ENCODE data around the gene TEN1. TPM values are rescaled to one million over a fixed set of nuclear protein-coding genes. Genes with fewer than 3 reads are reported as not detected.

TEN1 gene
- total and polyA plus RNA-seq, 2 of the 13 experiments (the other 11 are each of a cell fraction or from before 2014, with no cell fraction given): 18.0 to 21.3 TPM

DNA sequence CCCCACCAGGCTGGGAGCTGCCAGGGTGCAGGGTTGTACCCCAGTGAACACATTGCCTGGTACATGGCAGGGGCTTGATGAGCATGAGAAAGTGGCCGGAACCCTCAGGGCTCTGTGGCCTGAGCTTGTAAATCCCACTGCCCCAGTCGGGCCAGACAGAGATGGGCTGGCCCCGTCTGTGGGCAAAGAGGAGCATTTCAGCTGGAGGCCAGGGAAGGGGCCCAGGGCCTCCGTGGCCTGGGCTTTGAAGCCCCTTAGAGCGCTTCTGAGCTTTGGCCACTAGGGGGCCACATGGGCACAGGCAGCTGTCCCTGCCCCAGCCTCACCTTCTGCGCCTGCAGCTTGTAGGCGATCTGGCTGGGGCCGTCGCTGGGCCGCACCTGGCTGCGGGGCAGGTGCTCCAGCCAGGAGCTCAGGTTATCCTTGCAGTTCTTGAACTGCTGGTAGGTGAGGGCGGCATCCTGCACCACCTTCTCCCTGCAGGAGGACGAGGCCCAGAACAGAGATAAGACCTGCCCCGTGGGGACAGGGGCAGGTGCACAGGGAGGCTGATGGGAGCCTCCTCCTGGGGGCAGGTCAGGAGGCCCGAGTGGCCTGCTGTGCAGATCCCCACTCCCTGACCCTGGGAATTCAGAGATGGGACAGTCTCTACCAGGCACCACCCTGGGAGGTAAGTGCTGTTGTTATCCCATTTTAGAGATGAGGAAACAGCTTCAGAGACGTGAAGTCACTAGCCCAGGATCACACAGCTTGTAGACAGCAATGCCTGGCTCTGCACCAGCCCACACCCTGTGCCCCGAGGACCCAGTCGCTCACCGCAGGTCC, 35.3 kb downstream of the TEN1 start (continued):
- TF ChIP-seq, protein P1, sequence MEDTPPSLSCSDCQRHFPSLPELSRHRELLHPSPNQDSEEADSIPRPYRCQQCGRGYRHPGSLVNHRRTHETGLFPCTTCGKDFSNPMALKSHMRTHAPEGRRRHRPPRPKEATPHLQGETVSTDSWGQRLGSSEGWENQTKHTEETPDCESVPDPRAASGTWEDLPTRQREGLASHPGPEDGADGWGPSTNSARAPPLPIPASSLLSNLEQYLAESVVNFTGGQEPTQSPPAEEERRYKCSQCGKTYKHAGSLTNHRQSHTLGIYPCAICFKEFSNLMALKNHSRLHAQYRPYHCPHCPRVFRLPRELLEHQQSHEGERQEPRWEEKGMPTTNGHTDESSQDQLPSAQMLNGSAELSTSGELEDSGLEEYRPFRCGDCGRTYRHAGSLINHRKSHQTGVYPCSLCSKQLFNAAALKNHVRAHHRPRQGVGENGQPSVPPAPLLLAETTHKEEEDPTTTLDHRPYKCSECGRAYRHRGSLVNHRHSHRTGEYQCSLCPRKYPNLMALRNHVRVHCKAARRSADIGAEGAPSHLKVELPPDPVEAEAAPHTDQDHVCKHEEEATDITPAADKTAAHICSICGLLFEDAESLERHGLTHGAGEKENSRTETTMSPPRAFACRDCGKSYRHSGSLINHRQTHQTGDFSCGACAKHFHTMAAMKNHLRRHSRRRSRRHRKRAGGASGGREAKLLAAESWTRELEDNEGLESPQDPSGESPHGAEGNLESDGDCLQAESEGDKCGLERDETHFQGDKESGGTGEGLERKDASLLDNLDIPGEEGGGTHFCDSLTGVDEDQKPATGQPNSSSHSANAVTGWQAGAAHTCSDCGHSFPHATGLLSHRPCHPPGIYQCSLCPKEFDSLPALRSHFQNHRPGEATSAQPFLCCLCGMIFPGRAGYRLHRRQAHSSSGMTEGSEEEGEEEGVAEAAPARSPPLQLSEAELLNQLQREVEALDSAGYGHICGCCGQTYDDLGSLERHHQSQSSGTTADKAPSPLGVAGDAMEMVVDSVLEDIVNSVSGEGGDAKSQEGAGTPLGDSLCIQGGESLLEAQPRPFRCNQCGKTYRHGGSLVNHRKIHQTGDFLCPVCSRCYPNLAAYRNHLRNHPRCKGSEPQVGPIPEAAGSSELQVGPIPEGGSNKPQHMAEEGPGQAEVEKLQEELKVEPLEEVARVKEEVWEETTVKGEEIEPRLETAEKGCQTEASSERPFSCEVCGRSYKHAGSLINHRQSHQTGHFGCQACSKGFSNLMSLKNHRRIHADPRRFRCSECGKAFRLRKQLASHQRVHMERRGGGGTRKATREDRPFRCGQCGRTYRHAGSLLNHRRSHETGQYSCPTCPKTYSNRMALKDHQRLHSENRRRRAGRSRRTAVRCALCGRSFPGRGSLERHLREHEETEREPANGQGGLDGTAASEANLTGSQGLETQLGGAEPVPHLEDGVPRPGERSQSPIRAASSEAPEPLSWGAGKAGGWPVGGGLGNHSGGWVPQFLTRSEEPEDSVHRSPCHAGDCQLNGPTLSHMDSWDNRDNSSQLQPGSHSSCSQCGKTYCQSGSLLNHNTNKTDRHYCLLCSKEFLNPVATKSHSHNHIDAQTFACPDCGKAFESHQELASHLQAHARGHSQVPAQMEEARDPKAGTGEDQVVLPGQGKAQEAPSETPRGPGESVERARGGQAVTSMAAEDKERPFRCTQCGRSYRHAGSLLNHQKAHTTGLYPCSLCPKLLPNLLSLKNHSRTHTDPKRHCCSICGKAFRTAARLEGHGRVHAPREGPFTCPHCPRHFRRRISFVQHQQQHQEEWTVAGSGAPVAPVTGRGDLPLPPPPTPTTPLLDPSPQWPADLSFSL (CRISPR knock-in tag; IDR thresholded peaks at IDR 0.05): no peak
- TF ChIP-seq ZFP91 (CRISPR knock-in tag; IDR thresholded peaks at IDR 0.05; ENCODE audit: borderline replicate concordance): no peak; the same call in 1 of the 2 replicates
- TF ChIP-seq IKZF5 (CRISPR knock-in tag; IDR thresholded peaks at IDR 0.05): peak; percentile 72; the same call in 1 of the 2 replicates
- TF ChIP-seq PLRG1 (conservative IDR thresholded peaks at IDR 0.05): no peak
- TF ChIP-seq, protein P2, sequence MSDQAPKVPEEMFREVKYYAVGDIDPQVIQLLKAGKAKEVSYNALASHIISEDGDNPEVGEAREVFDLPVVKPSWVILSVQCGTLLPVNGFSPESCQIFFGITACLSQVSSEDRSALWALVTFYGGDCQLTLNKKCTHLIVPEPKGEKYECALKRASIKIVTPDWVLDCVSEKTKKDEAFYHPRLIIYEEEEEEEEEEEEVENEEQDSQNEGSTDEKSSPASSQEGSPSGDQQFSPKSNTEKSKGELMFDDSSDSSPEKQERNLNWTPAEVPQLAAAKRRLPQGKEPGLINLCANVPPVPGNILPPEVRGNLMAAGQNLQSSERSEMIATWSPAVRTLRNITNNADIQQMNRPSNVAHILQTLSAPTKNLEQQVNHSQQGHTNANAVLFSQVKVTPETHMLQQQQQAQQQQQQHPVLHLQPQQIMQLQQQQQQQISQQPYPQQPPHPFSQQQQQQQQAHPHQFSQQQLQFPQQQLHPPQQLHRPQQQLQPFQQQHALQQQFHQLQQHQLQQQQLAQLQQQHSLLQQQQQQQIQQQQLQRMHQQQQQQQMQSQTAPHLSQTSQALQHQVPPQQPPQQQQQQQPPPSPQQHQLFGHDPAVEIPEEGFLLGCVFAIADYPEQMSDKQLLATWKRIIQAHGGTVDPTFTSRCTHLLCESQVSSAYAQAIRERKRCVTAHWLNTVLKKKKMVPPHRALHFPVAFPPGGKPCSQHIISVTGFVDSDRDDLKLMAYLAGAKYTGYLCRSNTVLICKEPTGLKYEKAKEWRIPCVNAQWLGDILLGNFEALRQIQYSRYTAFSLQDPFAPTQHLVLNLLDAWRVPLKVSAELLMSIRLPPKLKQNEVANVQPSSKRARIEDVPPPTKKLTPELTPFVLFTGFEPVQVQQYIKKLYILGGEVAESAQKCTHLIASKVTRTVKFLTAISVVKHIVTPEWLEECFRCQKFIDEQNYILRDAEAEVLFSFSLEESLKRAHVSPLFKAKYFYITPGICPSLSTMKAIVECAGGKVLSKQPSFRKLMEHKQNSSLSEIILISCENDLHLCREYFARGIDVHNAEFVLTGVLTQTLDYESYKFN (CRISPR knock-in tag; conservative IDR thresholded peaks at IDR 0.05): no peak
- TF ChIP-seq, protein P3, sequence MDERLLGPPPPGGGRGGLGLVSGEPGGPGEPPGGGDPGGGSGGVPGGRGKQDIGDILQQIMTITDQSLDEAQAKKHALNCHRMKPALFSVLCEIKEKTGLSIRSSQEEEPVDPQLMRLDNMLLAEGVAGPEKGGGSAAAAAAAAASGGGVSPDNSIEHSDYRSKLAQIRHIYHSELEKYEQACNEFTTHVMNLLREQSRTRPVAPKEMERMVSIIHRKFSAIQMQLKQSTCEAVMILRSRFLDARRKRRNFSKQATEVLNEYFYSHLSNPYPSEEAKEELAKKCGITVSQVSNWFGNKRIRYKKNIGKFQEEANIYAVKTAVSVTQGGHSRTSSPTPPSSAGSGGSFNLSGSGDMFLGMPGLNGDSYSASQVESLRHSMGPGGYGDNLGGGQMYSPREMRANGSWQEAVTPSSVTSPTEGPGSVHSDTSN (CRISPR knock-in tag; IDR thresholded peaks at IDR 0.05): no peak
- TF ChIP-seq XRCC5 (optimal IDR thresholded peaks at IDR 0.05; ENCODE audit: low read length): peak; percentile 92
- no peak for TF ChIP-seq NR1H2 (CRISPR knock-in tag; IDR thresholded peaks at IDR 0.05; ENCODE audit: borderline replicate concordance, low read depth)
- TF ChIP-seq SRSF4 (IDR thresholded peaks at IDR 0.05; ENCODE audit: low read depth, low read length, poor library complexity, severe bottlenecking): no peak
- no peak for TF ChIP-seq CEBPB (IDR thresholded peaks at IDR 0.05; ENCODE audit: borderline replicate concordance, low read depth, low read length)
- TF ChIP-seq ZNF562 (CRISPR knock-in tag; IDR thresholded peaks at IDR 0.05; ENCODE audit: borderline replicate concordance): no peak
- no peak for TF ChIP-seq ZNF3 (CRISPR knock-in tag; IDR thresholded peaks at IDR 0.05)
- no peak for TF ChIP-seq ZNF234 (CRISPR knock-in tag; conservative IDR thresholded peaks at IDR 0.05)
- TF ChIP-seq FOXJ3 (CRISPR knock-in tag; IDR thresholded peaks at IDR 0.05; ENCODE audit: borderline replicate concordance): no peak

Data from HepG2 (cell line).